ENCODE data around the gene FAAP24. TPM values are rescaled to one million over a fixed set of nuclear protein-coding genes. Genes with fewer than 3 reads are reported as not detected.
A peak's percentile ranks its signal among the peaks of the same experiment; 100 is the strongest.

The FAAP24 gene
- total and polyA plus RNA-seq, 2 of the 8 experiments (the other 6 are each of a cell fraction or from before 2014, with no cell fraction given) = 3.3 to 4.2 TPM

DNA sequence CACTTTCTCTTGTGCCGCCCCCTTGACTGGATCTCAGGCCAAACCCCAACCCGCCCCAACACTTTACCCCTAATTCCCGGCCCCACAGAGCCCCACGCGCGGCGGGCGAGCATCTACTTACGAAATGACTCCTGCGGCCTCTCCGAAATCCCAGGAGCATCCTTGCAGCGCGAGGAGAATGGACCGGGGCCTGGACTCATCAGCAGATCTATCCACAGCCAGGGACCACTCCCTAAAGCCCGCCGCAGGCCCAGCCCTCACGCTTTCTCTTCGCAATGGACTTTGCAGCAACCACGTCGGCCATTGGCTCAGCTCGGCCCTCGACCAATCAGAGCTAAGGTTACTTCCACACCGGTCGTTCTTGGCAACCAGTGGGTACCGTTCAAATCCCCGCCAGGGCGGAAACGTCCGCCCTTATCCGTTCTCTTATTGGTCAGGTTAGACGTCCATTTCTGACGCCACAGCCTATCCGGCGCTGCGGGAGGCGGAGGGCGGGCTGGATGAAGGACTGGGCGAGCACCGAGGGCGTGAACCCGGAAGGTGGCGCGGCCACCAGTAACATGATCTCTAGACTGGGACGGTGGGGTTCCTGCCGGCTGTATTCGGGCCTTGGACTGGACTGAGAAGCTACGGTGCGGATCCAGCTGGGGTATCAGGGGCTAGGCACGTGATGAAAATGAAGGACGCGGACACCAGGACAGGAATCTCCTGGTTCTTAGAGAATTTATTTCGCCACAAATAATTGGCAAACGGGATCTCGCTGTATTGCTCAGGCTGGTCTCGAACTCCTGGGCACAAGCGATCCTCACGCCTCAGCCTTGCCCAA, at the start of gene FAAP24, which contains the start of gene CEP89 (continued):
- TF ChIP-seq, protein P1, sequence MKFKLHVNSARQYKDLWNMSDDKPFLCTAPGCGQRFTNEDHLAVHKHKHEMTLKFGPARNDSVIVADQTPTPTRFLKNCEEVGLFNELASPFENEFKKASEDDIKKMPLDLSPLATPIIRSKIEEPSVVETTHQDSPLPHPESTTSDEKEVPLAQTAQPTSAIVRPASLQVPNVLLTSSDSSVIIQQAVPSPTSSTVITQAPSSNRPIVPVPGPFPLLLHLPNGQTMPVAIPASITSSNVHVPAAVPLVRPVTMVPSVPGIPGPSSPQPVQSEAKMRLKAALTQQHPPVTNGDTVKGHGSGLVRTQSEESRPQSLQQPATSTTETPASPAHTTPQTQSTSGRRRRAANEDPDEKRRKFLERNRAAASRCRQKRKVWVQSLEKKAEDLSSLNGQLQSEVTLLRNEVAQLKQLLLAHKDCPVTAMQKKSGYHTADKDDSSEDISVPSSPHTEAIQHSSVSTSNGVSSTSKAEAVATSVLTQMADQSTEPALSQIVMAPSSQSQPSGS (IDR thresholded peaks at IDR 0.05; ENCODE audit: low read length) = no peak
- TF ChIP-seq, protein P2, sequence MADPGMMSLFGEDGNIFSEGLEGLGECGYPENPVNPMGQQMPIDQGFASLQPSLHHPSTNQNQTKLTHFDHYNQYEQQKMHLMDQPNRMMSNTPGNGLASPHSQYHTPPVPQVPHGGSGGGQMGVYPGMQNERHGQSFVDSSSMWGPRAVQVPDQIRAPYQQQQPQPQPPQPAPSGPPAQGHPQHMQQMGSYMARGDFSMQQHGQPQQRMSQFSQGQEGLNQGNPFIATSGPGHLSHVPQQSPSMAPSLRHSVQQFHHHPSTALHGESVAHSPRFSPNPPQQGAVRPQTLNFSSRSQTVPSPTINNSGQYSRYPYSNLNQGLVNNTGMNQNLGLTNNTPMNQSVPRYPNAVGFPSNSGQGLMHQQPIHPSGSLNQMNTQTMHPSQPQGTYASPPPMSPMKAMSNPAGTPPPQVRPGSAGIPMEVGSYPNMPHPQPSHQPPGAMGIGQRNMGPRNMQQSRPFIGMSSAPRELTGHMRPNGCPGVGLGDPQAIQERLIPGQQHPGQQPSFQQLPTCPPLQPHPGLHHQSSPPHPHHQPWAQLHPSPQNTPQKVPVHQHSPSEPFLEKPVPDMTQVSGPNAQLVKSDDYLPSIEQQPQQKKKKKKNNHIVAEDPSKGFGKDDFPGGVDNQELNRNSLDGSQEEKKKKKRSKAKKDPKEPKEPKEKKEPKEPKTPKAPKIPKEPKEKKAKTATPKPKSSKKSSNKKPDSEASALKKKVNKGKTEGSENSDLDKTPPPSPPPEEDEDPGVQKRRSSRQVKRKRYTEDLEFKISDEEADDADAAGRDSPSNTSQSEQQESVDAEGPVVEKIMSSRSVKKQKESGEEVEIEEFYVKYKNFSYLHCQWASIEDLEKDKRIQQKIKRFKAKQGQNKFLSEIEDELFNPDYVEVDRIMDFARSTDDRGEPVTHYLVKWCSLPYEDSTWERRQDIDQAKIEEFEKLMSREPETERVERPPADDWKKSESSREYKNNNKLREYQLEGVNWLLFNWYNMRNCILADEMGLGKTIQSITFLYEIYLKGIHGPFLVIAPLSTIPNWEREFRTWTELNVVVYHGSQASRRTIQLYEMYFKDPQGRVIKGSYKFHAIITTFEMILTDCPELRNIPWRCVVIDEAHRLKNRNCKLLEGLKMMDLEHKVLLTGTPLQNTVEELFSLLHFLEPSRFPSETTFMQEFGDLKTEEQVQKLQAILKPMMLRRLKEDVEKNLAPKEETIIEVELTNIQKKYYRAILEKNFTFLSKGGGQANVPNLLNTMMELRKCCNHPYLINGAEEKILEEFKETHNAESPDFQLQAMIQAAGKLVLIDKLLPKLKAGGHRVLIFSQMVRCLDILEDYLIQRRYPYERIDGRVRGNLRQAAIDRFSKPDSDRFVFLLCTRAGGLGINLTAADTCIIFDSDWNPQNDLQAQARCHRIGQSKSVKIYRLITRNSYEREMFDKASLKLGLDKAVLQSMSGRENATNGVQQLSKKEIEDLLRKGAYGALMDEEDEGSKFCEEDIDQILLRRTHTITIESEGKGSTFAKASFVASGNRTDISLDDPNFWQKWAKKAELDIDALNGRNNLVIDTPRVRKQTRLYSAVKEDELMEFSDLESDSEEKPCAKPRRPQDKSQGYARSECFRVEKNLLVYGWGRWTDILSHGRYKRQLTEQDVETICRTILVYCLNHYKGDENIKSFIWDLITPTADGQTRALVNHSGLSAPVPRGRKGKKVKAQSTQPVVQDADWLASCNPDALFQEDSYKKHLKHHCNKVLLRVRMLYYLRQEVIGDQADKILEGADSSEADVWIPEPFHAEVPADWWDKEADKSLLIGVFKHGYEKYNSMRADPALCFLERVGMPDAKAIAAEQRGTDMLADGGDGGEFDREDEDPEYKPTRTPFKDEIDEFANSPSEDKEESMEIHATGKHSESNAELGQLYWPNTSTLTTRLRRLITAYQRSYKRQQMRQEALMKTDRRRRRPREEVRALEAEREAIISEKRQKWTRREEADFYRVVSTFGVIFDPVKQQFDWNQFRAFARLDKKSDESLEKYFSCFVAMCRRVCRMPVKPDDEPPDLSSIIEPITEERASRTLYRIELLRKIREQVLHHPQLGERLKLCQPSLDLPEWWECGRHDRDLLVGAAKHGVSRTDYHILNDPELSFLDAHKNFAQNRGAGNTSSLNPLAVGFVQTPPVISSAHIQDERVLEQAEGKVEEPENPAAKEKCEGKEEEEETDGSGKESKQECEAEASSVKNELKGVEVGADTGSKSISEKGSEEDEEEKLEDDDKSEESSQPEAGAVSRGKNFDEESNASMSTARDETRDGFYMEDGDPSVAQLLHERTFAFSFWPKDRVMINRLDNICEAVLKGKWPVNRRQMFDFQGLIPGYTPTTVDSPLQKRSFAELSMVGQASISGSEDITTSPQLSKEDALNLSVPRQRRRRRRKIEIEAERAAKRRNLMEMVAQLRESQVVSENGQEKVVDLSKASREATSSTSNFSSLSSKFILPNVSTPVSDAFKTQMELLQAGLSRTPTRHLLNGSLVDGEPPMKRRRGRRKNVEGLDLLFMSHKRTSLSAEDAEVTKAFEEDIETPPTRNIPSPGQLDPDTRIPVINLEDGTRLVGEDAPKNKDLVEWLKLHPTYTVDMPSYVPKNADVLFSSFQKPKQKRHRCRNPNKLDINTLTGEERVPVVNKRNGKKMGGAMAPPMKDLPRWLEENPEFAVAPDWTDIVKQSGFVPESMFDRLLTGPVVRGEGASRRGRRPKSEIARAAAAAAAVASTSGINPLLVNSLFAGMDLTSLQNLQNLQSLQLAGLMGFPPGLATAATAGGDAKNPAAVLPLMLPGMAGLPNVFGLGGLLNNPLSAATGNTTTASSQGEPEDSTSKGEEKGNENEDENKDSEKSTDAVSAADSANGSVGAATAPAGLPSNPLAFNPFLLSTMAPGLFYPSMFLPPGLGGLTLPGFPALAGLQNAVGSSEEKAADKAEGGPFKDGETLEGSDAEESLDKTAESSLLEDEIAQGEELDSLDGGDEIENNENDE (IDR thresholded peaks at IDR 0.05; ENCODE audit: insufficient replicate concordance, low read length) = no peak
- TF ChIP-seq EZH2 (IDR thresholded peaks at IDR 0.05; ENCODE audit: low read depth, low read length, severe bottlenecking) (no peak), CBX5 (IDR thresholded peaks at IDR 0.05; ENCODE audit: low read depth, low read length) (no peak), SRF (IDR thresholded peaks at IDR 0.05; ENCODE audit: low read depth, low read length) (no peak), KDM1A (IDR thresholded peaks at IDR 0.05; ENCODE audit: borderline replicate concordance, low read length) (no peak; the same call in 1 of the 2 replicates), HDAC6 (IDR thresholded peaks at IDR 0.05; ENCODE audit: low read depth, low read length) (no peak), CHD2 (IDR thresholded peaks at IDR 0.05; ENCODE audit: low read length) (peak; percentile 94)
